GM12878 (cell line): ENCODE data around the gene BCAS3.

Experiments
- CHD4 ChIP-seq: fragments of 200-600 bp; sonication (generic); IDR thresholded peaks from 2 replicates; pipeline ENCODE4 v1.6.1; 2016; ENCODE audit warnings: mild to moderate bottlenecking
- DPF2 ChIP-seq: fragments of 450-650 bp; IDR thresholded peaks from 2 replicates; pipeline ENCODE4 v1.6.1; 2017; ENCODE audit warnings: mild to moderate bottlenecking
- FOXM1 ChIP-seq: IDR thresholded peaks from 2 replicates; pipeline ENCODE4 v1.6.1; 2012; ENCODE audit warnings: low read depth, mild to moderate bottlenecking, inconsistent platforms, low read length, moderate library complexity
- GABPA ChIP-seq: IDR thresholded peaks from 2 replicates; pipeline ENCODE4 v1.6.1; 2014; ENCODE audit warnings: antibody characterized with exemption, low read depth, mild to moderate bottlenecking, inconsistent platforms
- HDAC2 ChIP-seq: fragments of 200-600 bp; sonication (generic); IDR thresholded peaks from 2 replicates; pipeline ENCODE4 v1.6.1; 2017
- IRF4 ChIP-seq: IDR thresholded peaks from 2 replicates; pipeline ENCODE4 v1.6.1; 2011; ENCODE audit warnings: low read depth, low read length
- POLR2A ChIP-seq: IDR thresholded peaks from 2 replicates; pipeline ENCODE4 v1.6.1; 2011; ENCODE audit warnings: low read depth, mild to moderate bottlenecking, low read length
- POLR2AphosphoS5 ChIP-seq: IDR thresholded peaks from 2 replicates; pipeline ENCODE4 v1.6.1; 2011; ENCODE audit warnings: mild to moderate bottlenecking, low read length, inconsistent platforms
- SRF ChIP-seq, 2 experiments: IDR thresholded peaks; 2 replicates each; pipeline ENCODE4 v1.6.1; 2011; ENCODE audit warnings: low read depth in 2 of 2, low read length in 2 of 2, mild to moderate bottlenecking in 1 of 2, moderate library complexity in 1 of 2
- ZSCAN29 ChIP-seq: fragments of 450-650 bp; IDR thresholded peaks from 2 replicates; pipeline ENCODE4 v1.6.1; 2017; ENCODE audit warnings: mild to moderate bottlenecking, moderate library complexity
- ZZZ3 ChIP-seq: IDR thresholded peaks from 2 replicates; pipeline ENCODE4 v1.6.1; 2011; ENCODE audit warnings: low read depth; ENCODE audit not compliant: control insufficient read depth, insufficient read length
- TF ChIP-seq, protein P1 (sequence below): IDR thresholded peaks from 2 replicates; pipeline ENCODE4 v1.6.1; 2012; ENCODE audit warnings: low read depth, low read length, improper control_type of control experiment
- TF ChIP-seq, protein P2 (sequence below), 3 experiments: IDR thresholded peaks in 2 of 3; conservative IDR thresholded peaks in 1 of 3; 2 replicates each; pipeline ENCODE4 v1.5.1; 2011; ENCODE audit warnings: low read depth in 3 of 3, low read length in 3 of 3, mild to moderate bottlenecking in 3 of 3, control low read depth in 2 of 3, moderate library complexity in 2 of 3, inconsistent platforms in 1 of 3, mixed read lengths in 1 of 3; ENCODE audit not compliant: control insufficient read depth in 2 of 3, insufficient read depth in 1 of 3; ENCODE audit errors: extremely low read depth in 1 of 3
- TF ChIP-seq, protein P3 (sequence below): IDR thresholded peaks from 2 replicates; pipeline ENCODE4 v1.6.1; 2011; ENCODE audit warnings: borderline replicate concordance, low read depth, mild to moderate bottlenecking, moderate library complexity, mixed read lengths, low read length; ENCODE audit not compliant: insufficient read depth; ENCODE audit errors: extremely low read length

DNA sequence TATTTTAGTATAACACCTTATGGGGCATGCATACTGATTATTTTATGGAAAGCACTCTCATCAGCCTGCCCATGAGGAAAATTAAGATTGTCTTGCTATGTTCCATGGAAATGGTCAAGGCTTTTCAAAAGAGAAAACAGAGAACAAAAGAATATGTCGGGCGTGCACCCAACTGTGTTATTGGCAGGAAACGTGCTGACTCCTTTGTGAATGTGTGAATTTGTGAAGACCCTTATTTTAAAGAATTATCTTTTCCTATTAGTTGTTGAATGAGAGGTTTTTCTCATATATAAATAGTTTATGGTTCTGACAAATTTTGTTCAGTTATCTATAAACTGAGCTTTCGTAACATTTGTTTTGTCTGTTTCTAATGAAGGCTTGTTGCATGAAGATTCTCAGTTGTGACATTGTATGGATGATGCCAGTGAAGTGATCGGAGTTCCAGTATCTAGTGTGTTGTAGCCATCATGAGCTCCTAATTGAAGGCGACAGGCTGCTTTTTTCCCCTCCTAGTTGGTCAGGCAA is 180.0 kb downstream of the BCAS3 start:
- TF ChIP-seq FOXM1 (no peak), SRF (IDR thresholded peaks at IDR 0.05; ENCODE audit: low read depth in 2 of 2, low read length in 2 of 2) (no peak), POLR2AphosphoS5 (no peak), IRF4 (no peak), GABPA (no peak), HDAC2 (no peak), ZSCAN29 (no peak), CHD4 (no peak), ZZZ3 (no peak), DPF2 (no peak), POLR2A (no peak)
- TF ChIP-seq, protein P1, sequence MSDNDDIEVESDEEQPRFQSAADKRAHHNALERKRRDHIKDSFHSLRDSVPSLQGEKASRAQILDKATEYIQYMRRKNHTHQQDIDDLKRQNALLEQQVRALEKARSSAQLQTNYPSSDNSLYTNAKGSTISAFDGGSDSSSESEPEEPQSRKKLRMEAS: no peak
- TF ChIP-seq, protein P2, sequence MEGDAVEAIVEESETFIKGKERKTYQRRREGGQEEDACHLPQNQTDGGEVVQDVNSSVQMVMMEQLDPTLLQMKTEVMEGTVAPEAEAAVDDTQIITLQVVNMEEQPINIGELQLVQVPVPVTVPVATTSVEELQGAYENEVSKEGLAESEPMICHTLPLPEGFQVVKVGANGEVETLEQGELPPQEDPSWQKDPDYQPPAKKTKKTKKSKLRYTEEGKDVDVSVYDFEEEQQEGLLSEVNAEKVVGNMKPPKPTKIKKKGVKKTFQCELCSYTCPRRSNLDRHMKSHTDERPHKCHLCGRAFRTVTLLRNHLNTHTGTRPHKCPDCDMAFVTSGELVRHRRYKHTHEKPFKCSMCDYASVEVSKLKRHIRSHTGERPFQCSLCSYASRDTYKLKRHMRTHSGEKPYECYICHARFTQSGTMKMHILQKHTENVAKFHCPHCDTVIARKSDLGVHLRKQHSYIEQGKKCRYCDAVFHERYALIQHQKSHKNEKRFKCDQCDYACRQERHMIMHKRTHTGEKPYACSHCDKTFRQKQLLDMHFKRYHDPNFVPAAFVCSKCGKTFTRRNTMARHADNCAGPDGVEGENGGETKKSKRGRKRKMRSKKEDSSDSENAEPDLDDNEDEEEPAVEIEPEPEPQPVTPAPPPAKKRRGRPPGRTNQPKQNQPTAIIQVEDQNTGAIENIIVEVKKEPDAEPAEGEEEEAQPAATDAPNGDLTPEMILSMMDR (IDR thresholded peaks at IDR 0.05 in 2 of 3, conservative IDR thresholded peaks at IDR 0.05 in 1 of 3; ENCODE audit: control insufficient read depth in 2 of 3, extremely low read depth in 1 of 3, insufficient read depth in 1 of 3, low read depth in 3 of 3, low read length in 3 of 3): no peak
- TF ChIP-seq, protein P3, sequence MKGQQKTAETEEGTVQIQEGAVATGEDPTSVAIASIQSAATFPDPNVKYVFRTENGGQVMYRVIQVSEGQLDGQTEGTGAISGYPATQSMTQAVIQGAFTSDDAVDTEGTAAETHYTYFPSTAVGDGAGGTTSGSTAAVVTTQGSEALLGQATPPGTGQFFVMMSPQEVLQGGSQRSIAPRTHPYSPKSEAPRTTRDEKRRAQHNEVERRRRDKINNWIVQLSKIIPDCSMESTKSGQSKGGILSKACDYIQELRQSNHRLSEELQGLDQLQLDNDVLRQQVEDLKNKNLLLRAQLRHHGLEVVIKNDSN: no peak
